Stimulated activated CD8-positive, alpha-beta memory T cell treated with anti-CD3 and anti-CD28 coated beads, Interleukin-12 subunit alpha, Interleukin-12 subunit beta, amount 100 ng/mL, for 1 hour (primary cell): ENCODE measurements around the gene LTO1.
"Not testable (repeated sequence)": the region's sequence is repeated elsewhere in the genome, so short reads cannot be mapped to it uniquely, and the experiment has no call there.

Experiments used
- DNase-seq: peaks from one replicate; pipeline ENCODE4 v3.0.0-alpha.2; 2020; ENCODE audit warnings: low read depth

Gene LTO1

GRCh38 chr11:69700278-69701140, 25.4 kb upstream of the LTO1 start:
- no peak for DNase-seq

GRCh38 chr11:69699213-69699612, 24.1 kb upstream of the LTO1 start:
- no peak for DNase-seq

- no peak for DNase-seq
These were observed 23.2 kb upstream of the LTO1 start for GRCh38 chr11:69698362-69698761.

- DNase-seq, result no peak
These were observed 22.7 kb upstream of the LTO1 start for GRCh38 chr11:69697861-69698260.

GRCh38 chr11:69697469-69697843, 22.3 kb upstream of the LTO1 start:
- DNase-seq, result no peak

- DNase-seq, result no peak
These were observed 21.8 kb upstream of the LTO1 start for GRCh38 chr11:69696749-69697468.

GRCh38 chr11:69695995-69696394, 20.8 kb upstream of the LTO1 start:
- DNase-seq, result not testable (repeated sequence)

- no peak for DNase-seq
These were observed 20.4 kb upstream of the LTO1 start for GRCh38 chr11:69695581-69695980.

- DNase-seq, result no peak
These were observed 19.6 kb upstream of the LTO1 start for GRCh38 chr11:69694781-69695180.

GRCh38 chr11:69692422-69692821, 17.3 kb upstream of the LTO1 start:
- no peak for DNase-seq

GRCh38 chr11:69691463-69691862, 16.3 kb upstream of the LTO1 start:
- no peak for DNase-seq

- no peak for DNase-seq
These were observed 14.5 kb upstream of the LTO1 start for GRCh38 chr11:69689484-69690319.

GRCh38 chr11:69687969-69688771, 13.0 kb upstream of the LTO1 start:
- not testable (repeated sequence) for DNase-seq

GRCh38 chr11:69686856-69687255, 11.7 kb upstream of the LTO1 start:
- DNase-seq, result no peak

GRCh38 chr11:69686452-69686851, 11.3 kb upstream of the LTO1 start:
- no peak for DNase-seq

GRCh38 chr11:69685348-69685747, 10.2 kb upstream of the LTO1 start:
- DNase-seq, result no peak

GRCh38 chr11:69684651-69685050, 9.5 kb upstream of the LTO1 start:
- no peak for DNase-seq

GRCh38 chr11:69683764-69684333, 8.7 kb upstream of the LTO1 start:
- DNase-seq, result no peak

GRCh38 chr11:69682681-69683326, 7.7 kb upstream of the LTO1 start:
- DNase-seq, result no peak

- no peak for DNase-seq
These were observed 7.1 kb upstream of the LTO1 start for GRCh38 chr11:69682221-69682620.

- no peak for DNase-seq
These were observed 5.5 kb upstream of the LTO1 start for GRCh38 chr11:69680688-69681087.
